ENCODE measurements around the gene RTKN2.
"Not testable (repeated sequence)": the region's sequence is repeated elsewhere in the genome, so short reads cannot be mapped to it uniquely, and the experiment has no call there.

Gene RTKN2

DNA sequence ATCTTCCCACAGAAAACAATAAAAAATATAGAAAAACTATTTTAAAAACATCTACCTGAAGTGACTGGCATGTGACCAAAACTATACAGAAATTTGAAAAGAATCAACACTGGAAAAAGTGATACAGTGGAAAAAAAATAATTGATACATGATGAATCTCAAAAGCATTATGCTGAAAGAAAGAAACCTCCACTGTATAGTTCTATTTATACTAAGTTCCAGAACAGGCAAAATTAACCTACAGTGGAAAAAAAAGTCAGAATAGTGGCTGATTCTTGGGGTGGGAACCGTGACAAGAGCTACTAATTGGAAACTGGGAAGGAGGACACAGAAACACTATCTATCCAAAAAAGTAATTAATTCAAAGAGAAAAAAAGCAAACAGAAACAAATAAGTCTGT is 14.9 kb downstream of the RTKN2 start:
- no peak for DNase-seq

DNA sequence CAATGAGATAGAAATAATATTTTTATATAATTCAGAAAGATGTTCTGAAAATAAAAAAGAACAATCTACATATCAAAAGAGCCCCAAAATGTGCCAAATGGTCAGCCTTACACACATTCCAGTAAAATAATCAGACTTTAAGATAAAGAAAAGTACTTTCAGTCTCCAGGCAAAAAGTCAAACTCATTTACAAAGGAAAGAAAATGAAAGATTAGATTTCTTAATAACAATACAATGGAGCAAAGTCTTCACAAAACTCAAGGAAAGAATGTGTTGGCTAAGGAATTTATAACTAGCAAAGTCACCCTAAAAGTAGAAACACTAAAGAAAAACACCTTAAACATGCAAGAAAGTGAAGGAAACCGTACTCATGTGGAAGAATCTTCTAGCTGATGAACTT is 16.6 kb downstream of the RTKN2 start:
- no peak for DNase-seq

DNA sequence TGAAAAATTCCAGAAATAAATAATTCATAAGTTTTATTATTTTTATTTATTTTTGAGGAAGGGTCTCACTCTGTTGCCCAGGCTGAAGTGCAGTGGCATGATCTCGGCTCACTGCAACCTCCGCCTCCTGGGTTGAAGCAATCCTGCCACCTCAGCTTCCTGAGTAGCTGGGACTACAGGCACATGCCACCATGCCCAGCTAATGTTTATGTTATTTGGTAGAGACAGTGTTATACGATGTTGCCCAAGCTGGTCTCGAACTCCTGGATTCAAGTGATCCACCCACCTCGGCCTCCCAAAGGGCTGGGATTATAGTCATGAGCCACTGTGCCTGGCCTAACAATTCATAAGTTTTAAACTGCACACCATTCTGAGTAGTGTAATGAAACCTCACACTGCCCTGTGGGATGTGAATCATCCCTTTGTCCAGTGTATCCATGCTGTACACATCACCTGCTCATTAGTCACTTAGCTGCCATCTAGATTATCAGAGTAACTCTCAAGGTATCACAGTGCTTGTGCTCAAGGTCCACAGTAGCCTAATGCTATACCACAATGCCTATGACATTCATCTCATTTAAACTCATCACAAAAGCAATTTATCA is 17.9 kb downstream of the RTKN2 start:
- DNase-seq, result no peak

DNA sequence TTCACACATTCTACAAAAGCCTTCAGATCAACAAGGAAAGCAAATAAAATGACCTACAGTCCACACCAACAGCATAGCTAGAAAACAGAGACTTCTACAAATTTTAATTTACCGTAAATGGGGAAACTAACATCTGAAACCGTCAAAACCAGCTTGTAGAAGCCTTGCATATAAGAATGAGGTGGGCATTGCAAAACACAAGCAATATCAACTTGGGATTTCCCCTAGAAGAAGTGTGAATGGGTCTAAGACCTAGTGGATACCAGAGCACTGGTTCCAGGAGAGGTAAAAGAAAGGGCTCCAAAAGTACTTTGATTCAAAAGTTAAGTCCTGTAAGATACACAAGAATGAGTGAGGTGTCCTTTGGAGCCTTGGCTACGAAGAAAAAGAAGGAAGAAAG is 18.7 kb downstream of the RTKN2 start:
- DNase-seq, result no peak

DNA sequence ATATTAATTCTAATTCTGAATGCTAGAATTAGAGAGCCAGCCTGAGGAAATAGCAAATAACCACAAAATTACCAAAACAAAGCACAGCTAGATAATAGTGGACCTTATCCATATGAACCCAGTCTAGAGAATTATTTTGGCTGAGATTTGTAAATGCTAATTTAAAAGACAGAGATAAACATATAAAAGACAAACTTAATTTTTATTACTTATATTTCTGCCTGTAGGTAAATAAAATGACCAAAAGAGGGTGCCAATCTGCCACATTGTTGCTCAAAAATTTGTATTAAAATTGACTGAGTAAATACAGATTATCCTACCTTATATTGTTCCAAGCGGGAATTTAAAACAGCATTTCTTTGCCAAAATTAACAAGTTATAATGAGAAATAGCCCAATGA is 20.2 kb downstream of the RTKN2 start:
- no peak for DNase-seq

DNA sequence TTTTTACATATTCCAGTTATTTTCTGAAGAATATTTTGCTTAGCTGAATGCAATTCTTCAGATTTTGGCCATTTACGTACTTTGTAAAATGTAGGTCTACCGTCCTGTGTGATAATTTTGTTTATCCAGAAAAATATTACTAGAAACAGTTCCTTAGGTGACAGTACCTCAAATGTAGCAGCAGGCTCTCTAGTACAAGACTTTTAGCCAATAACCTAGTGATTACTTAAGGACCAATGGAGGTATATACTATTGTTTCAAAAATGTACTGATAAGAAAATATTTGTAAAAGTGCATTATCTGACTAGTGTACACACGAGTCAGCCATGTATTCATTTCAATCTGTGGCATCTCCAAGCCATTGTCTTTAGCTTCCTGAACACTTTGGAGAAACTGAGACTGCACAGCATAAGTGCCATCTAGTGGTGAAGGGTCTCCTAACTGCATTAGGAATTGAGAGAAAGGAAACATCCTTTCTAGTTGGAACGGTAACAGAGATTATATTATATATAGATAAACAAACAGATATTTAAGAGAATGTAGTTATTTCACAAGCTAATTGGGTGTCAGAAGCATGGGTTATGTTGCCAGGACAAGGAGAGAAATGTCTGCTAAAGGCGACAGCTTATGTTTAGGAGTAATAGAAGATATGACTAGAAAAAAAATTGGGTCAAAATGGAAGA is 23.7 kb downstream of the RTKN2 start:
- no peak for DNase-seq

DNA sequence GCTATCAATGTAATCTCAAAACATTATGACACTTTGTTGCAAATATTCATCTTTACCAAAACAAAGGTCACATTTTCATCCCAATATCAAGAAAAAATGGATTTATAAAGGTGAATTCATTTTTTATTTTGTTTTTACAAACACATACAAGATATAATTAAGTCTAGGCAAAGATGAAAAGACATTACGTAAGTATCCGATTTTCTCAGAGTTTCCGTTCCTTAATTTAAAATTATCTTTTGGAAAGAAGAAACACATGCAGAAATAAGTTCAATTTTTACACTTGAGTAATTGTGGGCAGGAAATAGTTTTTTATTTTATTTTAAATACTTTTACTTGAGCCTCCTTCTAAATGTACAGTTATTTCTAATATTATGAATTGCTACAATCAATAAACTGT is 24.6 kb downstream of the RTKN2 start:
- no peak for DNase-seq

DNA sequence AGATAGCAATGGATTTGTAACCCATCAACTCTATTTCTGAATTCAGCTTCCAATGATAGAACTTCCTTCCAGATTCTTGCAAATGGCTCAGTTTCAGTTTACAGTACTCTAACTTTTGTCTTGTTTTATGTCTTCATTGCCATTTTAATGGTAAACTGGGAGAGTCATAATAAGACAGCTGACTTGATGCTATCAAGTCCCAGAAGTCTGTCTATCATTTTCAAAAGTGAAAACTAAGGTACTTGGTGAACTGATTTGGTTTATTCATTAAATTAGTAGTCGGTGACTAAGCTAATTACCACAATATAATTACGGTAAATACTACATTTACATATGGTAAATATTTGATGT is 25.0 kb downstream of the RTKN2 start:
- no peak for DNase-seq

DNA sequence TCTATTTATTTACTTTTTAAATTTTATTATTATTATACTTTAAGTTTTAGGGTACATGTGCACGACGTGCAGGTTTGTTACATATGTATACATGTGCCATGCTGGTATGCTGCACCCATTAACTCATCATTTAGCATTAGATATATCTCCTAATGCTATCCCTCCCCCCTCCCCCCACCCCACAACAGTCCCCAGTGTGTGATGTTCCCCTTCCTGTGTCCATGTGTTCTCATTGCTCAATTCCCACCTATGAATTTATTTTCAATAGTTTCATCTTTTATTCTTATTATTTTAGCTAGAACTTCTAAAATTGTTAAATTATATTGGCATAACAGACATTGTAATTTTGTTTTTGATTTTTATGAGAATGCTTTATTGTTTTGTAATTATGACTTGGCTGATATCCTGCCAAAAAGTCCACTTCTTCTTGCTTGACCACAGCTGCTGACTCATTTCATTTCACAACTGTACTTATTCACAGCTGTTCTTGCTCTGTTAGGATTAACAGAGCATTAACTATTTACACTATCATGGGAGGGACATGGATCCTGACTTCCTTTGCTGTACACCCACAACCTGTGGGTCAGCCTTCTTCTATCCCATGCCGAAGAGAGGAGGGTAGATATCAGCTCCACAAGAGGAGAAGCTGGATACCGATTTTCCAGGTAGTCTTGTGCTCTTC is 25.5 kb downstream of the RTKN2 start:
- peak; percentile 3 for DNase-seq

DNA sequence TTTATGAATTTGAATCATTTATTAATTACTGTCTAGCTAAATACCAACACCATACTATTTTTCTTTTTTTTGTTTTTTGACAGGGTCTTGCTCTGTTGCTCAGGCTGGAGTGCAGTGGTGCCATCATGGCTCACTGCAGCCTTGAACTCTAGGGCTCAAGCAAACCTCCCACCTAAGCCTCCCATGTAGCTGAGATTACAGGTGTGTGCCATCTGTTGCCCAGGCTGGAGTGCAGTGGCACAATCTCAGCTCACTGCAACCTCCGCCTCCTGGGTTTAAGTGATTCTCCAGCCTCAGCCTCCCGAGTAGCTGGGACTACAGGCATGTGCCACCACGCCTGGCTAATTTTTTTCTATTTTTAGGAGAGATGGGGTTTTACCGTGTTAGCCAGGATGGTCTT is 27.1 kb downstream of the RTKN2 start:
- not testable (repeated sequence) for DNase-seq

DNA sequence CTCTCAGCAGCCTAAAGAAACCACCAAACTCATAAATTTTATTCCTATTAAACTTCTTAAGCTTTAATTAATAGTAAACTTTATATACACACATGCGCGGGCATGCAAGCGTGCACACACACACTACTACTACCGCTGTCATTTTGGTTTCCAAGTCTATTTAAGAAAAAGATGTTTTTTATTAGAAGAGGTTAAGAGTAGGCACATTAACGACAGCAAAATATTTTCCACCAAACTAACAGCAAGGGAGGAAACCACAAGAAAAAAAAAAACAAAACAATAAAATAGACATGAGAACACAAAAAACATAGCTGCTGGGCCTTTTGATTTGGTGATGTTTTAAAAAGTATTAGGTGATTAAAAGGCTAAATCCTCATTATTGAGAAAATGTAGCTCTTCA is 28.6 kb downstream of the RTKN2 start:
- no peak for DNase-seq

DNA sequence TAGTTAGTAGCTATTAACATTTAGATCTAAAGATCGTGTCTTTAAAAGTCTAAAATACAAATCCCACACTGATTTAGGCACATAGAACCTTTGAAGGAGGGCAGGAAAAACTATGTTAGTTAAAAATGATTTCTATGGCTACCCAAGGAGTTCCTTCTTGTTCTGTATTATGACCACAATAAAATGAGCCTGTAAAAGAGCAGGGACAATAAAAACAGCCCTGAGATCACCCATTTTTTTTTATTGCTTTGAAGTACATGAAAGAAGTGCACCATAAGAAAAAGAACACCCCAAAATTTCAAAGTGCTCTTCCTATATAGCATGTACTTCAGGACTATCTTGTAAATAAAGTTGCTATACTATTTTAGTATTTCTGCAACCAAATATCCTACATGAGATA is 29.8 kb downstream of the RTKN2 start:
- no peak for DNase-seq

DNA sequence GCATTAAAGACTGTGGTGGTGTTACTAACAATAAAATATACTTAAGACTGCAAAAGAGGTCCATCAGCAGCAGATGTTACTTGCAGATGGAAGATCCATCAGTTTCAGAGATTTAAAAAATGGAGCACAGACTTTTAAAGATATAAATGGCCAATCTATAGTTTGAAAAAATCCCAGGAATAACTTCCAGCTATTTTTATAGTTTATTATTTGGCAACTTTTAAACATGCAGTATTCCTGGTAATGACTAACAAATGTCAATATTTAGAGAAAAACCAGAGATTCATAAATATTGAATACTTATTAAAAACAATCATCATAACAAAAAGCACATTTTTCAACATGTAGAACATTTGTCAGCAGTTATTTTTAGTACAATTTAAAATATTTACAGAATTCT is 30.7 kb downstream of the RTKN2 start:
- DNase-seq, result no peak

DNA sequence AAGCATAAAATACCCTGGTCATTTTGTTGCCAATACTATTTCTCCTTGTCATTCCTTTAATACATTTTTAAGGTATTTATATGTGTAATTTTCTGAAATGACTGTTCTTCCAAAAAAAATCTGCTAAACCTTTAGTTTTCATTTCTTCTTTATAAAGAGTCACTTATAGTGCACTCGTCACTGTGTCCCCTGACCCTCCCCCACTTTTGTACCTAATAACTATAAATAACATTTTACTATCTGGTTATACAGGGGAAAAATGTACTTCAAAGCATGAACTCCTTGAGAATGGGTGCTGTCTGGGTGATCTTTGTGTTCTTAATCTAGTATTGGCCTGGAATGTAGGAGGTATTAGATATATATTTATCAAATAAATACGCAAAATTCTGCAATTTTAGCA is 31.1 kb downstream of the RTKN2 start:
- DNase-seq, result no peak

DNA sequence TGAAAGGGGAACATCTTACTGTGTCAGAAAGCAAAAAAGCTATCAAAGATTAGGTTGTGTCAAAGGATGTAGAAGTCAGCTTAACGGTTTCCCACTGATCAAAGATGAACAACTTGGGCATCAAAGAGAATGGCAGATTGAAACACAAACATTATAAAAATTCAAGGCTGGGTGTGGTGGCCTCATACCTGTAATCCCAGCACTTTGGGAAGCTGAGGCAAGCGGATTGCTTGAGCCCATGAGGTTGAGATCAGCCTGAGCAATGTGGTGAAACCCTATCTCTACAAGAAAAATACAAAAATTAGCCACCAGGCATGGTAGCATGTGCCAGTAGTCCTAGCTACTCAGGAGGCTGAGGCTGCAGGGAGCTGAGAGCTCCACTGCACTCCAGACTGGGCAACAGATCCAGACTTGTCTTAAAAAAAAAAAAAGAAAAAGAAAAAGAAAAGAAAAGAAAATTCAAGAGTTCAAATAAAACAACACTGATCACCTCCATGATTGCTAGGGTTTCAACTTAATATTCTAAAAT is 34.5 kb downstream of the RTKN2 start:
- DNase-seq, result no peak

DNA sequence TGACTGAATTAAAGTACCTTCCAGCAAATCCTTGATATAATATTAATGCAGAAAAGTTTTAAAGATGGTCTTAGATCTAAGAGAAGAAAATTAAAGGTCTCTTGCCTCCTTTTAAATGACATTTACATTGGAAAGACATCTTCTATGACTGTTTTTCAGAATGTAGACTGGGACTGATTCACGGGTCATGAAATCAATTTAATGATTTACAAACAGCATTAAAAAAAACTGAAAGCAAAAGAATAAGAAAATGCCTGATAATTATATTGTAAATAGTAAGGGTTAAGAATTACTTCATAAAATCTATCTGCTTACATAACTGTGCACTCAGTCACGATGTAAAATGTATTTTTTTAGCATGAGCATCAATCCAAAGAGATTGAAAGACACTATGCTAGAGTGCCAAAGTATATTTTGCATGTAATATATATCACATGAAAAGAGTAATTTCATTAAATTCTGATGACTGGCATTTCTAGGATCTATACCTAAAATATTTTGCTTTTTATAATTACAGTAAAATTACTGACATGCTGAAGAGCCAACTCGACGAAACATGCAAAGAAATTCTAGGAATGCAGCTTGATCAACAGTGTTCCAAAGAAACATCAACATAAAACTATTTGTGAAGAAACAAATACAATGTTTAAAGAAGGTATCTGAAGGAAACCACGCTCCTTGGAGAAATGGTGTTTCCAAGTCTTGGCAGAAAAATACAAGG is 35.1 kb downstream of the RTKN2 start:
- no peak for DNase-seq

DNA sequence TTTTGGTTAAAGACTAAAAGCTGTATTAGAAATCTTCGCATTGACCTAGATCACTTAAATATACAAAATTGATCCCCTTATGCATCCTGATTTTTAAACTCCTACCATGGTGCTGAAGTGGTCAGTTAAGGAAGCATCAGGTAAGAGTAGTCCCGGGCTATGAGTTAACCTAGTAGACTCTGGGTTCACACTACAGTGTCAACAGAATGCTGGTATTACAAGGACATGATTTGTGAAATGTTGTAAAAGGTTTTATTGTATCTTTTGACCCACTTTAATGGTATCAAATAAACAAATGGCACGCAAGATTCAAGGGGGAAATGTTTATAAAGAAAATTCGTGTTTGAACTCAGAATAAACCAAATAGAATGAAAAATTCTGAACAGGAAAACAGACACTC is 36.8 kb downstream of the RTKN2 start:
- no peak for DNase-seq

DNA sequence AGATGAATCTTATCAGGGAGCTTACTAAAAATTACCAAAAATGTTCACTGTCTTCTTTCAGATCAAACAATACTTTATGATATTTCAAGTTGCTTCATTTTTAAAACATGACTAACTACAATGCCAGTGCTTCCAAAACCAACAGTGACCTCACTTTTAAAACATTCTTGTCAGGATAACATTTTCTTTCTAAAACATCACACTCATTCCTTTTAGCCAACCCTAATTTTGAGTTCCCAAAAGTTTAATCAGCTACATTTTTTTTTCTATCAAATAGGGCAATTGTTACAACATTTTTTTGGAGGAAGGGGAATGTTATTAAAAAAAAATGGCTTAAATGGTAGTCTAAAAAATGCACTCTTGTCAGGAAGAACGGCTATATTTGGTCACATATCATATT is 37.3 kb downstream of the RTKN2 start:
- DNase-seq, result no peak

DNA sequence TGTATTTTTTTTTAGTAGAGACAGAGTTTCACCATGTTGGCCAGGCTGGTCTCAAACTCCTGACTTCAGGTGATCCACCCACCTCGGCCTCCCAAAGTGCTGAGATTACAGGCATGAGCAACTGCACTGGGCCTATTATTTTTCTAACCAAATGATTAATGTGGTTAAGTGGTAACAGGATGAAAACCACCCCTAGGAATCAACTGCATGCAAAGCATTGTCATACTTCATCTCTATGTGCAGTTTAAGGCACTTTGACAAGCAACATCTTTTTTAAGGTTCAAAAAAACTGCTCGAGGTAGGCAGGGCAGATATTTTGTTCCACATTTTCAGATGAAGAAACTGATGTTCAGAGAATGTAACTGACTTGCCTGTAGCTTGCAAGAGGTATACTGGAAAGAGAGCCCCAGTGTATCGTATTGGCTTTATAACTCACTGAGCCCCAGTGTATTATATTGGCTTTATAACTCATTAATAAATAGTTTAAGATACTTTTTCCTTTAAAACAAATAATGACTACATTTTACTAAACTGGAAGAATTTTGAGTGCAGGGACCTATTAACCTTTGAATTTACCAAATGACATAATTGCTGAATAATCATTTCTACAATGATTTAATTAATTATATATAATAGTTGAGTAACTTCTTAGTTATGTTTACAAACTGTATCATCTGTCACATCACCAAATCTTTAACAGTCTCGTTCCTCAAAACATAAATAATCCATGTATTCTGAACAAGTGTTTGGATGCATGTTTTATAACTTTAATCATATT is 38.1 kb downstream of the RTKN2 start:
- no peak for DNase-seq

DNA sequence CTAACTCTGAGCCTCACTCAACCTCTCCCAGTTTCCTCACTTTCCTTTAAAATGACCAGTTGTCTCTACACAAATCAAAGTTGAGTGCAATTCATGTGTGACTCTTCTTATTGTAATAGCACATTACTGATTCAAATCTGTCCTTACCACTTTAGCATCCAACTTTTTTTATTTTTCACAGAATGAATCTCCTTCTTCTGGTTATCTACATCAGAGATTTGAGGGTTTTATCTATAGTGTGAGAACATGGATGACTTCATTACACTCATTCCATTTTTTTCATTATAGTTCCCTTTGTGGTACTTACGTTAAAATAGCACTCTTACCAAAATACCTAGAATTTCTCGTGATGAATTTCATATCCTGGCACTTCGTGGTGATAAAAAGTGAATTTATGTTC is 43.3 kb downstream of the RTKN2 start:
- no peak for DNase-seq

DNA sequence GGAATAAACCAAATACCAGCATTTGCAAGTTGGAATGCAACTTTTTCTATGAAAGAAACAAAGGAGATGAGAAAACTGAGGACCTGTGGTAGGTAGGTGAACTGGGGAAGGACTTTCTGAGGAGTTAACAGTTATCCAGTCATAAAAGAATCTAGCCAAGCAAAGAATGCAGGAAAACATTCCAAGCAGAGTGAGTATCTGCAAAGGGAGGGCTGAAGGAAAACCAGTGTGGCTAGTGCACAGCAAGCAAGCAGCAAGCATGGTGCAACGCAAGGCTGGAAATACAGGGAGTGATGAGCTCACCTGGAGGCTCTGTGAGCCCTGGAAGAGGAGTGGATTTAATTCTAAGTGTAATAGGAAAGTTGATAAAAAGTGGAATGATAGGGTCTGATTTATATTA is 44.0 kb downstream of the RTKN2 start:
- no peak for DNase-seq

DNA sequence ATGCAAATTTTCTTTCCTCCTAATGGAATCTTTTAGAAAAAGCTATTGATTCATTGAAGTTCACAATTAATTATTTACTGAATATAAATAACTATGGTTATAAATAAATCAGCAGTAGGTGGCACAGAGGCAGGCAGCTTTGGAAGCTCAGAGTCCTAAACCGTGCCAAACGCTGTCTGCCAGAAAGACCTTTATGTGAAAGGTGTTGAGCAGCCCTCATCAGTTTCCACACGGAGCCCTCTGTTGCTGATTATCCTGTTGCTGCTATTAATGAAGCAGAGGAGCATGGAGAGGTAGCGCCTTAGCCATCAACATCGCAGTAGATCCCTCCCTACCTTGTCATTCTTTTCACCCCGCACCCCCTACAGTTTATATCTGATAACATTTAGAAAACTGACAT is 51.0 kb downstream of the RTKN2 start:
- no peak for DNase-seq

DNA sequence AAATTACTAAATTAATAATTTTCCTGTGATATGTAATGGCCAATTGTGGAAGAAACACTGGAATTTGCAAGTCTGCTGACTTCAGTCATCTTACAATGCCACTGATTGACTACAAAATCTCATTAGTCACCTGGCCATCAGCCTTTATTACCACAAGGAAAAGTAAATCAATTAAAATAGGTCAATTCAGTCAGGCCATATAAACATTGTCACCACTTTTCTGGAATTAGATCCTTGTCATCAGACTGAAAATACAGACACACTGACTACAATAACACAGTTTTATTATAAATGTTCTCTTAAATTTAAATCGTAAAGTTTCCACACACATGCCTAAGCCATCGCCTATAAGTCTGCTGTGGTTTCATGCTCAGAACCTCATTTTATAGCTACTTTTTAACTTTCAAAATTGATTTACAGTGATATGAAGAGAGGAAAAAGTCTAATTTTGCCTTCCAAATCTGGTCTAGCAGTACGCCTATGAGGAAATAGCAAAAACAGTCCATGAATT is 54.2 kb downstream of the RTKN2 start:
- DNase-seq, result no peak

All from GF-D8 (cell line).